Stimulated activated CD4-positive, alpha-beta T cell treated with anti-CD3 and anti-CD28 coated beads, Interleukin-1b, Interleukin-23, amount 100 ng/mL, for 1 hour (primary cell): ENCODE measurements around the gene EGR1.

ENCODE experiments used
- DNase-seq, 2 donors: peaks; one replicate each; pipeline ENCODE4 v3.0.0-alpha.2; 2020; ENCODE audit warnings: low read depth in 2 of 2

EGR1 gene

DNA sequence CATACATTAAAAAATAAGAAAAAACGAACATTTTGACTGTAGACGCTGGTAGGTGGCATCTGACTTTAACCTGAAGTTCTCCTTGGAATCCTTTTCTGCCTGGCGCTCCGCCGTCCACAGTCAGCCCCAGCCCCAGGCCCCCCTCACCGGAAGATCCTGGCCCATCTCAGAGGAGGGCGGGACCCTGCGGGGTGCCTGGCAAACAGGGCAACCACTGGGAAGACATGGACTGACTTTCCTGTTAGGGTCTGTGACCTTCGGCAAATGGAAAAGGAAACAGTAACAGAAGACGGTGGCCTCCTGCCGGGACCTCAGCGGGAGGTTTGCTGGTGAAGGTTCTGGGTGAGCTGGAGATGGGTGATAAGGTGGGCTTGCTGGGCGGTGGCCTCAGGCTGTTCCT, 11.7 kb upstream of the EGR1 start:
- DNase-seq: no peak

DNA sequence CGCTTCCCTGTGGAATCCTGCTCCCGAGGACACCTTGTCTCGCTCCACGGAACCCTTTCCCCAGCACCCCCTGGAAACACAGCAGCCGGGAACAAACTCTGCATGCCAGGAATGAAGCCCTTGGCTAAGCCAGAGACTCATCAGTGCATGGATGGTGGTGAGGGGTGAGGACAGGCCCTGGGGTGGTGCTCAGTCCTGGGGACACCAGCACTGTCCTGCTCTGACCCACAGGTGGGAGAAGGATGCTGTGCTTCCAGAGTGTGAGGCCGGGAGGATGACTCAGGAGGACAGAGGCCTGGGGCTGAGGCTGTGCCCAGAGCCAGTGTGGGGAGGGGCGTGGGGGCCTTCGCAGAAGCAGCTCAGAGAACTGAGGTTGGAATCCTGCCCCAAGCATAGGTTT, 11.2 kb upstream of the EGR1 start:
- no peak for DNase-seq

GRCh38 chr5:138455232-138455930, 9.9 kb upstream of the EGR1 start:
- DNase-seq: no peak

GRCh38 chr5:138457531-138458275, 7.6 kb upstream of the EGR1 start:
- no peak for DNase-seq

DNA sequence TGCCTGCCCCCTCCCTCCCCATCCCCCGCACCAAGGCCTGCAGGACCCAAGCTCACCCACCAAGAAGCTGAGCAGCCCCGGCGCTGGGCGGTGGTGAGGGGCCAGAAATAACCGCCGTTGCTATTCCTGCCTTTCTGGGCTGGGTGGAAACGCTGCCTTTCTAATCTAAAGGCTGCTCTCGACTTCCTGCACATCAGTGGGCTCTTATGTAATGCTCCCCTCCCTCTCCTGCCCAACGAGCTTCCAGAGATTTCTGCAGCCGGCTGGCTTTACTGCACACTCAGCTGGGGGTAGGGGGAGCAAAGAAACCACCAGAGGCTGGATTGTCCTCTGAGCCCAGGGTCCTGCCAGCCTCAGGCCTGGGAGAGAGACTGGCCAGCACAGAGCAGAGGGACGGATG, 6.9 kb upstream of the EGR1 start:
- no peak for DNase-seq

DNA sequence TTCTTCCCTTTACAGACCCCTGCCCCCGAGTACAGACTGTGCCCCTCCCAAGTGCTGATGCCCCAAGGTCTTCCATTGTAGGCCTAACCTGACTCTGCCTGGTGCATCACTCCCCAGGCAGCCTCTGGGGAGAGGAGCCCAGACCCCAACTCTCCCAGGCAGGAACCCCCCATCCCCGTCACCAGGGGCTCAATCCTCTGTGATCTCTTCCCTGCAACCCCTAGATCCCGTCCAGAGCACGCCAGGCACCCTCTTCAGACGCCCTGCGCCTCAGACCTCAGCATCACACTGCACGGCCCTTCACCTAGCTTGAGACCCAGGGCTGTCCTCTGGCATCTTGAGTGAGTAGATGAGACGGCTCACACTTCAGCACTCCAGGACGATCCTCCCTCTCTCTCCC, 6.4 kb upstream of the EGR1 start:
- DNase-seq: no peak

DNA sequence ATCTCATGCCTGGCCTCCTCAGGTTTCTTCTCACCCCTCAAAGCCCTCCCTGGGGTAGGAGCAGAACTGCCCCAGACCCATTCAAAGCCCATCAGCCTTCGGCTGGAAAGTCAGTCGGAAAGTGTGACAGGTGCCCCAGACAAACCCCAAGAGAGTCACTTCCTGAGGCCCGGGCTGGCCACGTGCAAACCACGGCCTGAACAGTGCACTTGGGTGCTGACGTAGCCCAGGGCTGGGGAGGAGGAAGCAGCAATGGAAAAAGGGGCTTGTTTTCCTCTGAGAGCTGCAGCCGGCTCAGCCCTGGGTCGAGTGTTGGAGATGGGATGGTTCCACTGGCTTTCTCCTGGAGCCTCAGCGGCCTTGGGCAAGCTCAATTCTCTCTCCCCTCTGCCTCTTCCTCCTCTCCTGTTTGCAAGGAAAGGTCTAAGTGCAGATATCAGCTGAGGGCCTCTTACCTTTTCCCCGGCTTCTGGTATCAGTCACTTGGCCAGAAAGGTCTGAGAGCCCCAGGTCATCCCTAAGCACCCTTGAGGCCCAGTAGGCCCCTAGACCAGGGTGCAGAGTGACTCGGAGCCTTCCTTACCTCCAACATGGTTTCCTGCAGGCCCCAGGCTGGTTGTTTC, 5.9 kb upstream of the EGR1 start:
- peak; percentile 54 to 76 for DNase-seq

DNA sequence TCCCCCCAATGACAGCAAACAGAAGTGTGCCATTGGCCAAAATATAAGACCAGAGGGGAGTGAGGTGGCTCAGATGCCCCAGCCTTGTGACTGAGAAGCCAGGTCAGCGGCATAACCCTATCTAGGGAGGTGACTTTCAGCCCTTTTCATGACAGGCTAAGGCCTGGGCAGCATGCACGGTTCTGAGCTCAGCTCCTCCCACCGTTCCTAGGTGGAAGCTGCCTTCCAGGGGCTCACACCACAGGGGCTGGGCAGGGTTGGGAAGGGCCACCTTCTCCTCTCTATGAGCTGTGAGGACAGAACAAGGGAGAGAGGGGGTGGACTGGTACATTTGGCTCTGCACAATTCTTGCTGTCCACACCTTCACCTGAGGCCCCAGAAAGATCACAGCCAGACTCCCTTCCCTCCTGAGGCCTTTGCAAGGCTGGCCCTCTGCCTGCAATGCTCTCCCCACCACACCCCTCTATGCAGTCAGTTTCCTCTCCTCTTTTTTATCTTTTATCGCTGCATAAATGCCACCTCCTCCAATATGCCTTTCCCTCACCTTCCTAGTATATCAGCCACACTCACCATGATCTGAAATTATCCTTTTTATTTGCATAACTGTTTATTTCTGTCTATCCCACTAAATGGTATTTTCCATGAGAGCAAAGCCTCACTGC, 5.1 kb upstream of the EGR1 start:
- DNase-seq: no peak

DNA sequence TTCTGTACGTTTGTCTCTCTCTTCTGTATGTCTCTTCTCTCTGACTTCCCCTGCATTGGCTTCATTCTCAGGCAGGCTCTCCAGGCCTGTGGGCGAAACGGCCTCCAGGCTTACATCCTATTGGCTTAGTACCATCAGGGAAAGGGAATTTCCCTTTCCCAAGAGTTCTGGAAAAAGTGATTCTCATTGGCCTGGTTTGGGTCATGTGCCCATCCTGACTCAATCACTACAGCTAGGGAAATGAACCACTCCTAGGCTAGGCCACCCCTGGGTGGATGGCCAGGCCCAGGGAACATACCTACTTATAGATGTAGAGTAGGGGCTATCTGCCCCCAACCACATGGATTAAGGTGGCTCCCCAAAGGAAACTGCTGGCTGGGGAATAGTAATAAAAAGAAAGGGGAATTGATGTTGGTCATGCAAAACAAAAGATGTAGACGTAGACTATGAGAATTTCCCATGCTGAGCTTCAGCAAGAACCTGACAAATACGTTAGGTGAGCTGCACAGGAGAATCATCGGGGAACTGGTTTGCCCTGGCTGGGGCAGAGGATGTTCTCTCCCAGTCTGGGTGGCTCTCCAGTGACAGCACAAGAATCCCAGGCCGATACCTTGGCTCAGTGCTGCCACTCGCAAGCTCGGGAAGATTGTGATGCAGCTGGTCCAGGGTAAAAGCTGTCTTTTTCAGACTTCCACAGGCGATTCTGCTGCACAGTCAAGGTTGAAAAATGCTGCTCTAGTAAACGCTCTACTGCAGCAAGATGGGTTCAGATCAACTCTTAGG, 3.7 kb upstream of the EGR1 start:
- DNase-seq: no peak

DNA sequence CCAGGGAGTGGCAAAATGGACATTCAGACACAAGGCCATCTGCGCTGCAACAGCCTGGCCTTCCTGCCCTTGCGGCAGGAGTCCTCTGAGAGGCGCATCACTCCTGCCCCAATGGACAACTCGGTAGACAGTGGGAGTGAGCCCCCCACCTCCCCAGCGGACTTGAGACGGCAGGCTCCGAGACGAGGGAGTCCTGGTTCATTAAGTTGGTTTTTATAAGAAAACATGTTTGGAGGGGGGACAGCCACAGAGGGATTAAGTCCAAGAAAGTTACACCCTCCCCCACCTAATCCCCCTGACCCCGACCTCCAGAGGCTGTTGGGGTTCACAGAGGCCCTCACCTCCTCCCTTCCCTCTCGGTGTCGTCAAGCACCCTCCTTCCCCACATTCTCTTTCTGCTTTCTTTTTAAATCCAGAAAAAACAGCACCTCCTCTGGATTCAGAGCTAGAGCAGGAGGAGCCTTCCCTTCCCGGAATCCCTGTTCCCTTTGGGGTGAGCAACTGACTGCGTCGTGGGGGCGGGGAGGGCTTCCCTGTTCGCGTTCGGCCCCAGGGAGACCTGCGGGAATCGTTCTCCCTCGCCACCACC, 1.8 kb upstream of the EGR1 start:
- DNase-seq: no peak

DNA sequence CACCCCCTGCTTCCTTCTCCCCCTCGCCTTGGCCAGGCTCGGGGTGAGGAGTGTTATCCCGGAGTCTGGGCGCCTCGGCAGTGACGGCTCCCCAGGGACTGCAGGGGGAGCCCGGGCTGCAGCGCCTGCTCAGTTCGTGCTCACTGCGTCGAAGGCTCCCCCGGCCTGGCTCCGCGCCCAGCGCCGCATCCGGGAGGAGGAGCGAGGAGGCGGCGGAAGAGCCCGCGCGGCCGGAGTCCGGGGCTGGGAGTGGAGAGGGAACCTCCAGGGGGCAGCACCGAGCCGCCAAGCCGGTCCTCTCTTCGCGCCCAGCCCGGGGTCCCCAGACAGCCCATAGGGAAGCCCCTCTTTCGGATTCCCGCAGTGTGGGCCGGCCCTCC, 1.3 kb upstream of the EGR1 start:
- DNase-seq: peak; percentile 80 to 87

DNA sequence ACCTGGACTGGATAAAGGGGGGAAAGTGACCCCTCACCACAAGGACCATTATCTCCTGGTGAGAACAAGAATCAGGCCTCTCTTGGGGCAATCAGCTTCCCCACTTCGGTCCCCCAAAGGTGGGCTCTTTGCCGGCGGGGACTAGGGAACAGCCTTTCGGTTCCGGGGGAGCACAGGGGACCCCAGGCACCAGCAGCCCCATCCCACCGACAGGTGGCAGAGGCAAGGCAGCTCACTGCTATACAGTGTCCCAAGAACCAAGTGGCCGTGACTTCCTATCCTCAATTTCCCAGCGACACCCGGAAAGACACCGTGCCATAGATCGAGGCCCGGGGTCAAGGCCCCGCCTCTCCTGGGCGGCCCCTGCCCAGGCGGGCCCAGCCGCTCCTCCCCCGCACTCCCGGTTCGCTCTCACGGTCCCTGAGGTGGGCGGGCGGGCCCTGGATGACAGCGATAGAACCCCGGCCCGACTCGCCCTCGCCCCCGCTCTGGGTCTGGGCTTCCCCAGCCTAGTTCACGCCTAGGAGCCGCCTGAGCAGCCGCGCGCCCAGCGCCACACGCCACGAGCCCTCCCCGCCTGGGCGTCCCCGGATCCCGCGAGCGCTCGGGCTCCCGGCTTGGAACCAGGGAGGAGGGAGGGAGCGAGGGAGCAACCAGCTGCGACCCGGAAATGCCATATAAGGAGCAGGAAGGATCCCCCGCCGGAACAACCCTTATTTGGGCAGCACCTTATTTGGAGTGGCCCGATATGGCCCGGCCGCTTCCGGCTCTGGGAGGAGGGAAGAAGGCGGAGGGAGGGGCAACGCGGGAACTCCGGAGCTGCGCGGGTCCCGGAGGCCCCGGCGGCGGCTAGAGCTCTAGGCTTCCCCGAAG, 655 bp upstream of the EGR1 start:
- peak; percentile 89 to 91 for DNase-seq

GRCh38 chr5:138466125-138466899, 1.0 kb downstream of the EGR1 start:
- peak in 1 of 2 donors; percentile 8 for DNase-seq

DNA sequence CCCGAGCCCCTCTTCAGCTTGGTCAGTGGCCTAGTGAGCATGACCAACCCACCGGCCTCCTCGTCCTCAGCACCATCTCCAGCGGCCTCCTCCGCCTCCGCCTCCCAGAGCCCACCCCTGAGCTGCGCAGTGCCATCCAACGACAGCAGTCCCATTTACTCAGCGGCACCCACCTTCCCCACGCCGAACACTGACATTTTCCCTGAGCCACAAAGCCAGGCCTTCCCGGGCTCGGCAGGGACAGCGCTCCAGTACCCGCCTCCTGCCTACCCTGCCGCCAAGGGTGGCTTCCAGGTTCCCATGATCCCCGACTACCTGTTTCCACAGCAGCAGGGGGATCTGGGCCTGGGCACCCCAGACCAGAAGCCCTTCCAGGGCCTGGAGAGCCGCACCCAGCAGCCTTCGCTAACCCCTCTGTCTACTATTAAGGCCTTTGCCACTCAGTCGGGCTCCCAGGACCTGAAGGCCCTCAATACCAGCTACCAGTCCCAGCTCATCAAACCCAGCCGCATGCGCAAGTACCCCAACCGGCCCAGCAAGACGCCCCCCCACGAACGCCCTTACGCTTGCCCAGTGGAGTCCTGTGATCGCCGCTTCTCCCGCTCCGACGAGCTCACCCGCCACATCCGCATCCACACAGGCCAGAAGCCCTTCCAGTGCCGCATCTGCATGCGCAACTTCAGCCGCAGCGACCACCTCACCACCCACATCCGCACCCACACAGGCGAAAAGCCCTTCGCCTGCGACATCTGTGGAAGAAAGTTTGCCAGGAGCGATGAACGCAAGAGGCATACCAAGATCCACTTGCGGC, 1.8 kb downstream of the EGR1 start:
- DNase-seq: peak in 1 of 2 donors; percentile 38

- peak in 1 of 2 donors; percentile 57 for DNase-seq
Measured at GRCh38 chr5:138467711-138468132, 2.4 kb downstream of the EGR1 start.

GRCh38 chr5:138468133-138468965, 3.1 kb downstream of the EGR1 start:
- peak in 1 of 2 donors; percentile 39 for DNase-seq

DNA sequence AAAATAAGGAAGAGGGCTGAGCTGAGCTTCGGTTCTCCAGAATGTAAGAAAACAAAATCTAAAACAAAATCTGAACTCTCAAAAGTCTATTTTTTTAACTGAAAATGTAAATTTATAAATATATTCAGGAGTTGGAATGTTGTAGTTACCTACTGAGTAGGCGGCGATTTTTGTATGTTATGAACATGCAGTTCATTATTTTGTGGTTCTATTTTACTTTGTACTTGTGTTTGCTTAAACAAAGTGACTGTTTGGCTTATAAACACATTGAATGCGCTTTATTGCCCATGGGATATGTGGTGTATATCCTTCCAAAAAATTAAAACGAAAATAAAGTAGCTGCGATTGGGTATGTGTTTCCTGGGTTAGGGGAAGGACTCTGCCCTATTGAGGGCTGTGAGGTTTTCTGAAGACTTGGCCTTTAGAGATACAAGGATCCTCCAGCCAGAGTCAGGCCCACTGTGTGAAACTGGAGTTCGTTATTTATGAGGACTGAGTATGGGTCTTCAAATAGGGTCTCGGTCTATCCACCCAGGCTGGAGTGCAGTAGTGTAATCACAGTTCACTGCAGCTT, 3.8 kb downstream of the EGR1 start:
- peak in 1 of 2 donors; percentile 54 for DNase-seq
